ENCODE data around the gene SLC9A3.

SLC9A3 gene

DNA sequence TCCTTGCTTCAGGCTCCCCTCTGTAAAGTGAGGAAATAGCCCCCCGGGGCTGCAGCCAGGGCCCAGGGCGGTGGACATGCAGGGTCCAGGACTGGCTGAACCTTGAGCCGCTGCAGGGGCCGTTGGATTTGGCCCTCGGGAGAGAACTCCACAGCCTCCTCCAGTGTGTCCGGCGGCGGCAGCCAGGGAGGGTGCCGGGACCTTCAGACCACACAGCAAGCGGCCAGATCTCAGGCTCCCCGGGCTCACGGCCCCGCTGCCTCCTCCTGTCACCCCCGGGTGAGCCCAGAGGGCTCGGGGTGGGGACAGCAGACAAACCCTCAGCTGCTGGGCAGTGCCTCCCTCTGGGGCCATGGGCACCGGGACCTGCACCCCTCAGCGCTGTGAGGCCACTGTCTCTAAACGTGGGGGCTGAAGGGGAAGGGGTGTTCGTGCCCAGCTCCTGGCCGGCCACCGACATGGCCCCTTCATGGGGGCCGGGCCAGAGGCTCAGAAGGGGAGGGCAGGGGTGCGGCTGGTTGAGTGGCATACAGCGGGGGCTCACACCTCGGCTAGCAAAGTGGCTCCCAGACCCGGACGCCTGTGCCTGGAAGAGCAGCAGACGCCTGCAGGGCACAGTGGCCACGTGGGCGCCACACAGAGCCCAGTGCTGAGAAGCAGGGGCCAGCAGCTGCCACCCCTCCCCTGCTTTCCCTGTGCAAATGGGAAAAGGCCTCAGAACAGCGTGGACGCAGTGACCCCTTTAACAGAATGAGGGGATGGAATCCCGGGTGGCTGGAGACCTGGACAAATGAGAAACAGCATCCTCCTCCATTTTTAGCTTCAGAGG lies 19.7 kb downstream of the SLC9A3 start:
- peak in 2 of 3 experiments; percentile 26 to 44 for DNase-seq

GRCh38 chr5:502325-503079 lies 21.7 kb downstream of the SLC9A3 start:
- DNase-seq: no peak

- no peak for DNase-seq
Measured at GRCh38 chr5:501831-502184, 22.4 kb downstream of the SLC9A3 start.

DNA sequence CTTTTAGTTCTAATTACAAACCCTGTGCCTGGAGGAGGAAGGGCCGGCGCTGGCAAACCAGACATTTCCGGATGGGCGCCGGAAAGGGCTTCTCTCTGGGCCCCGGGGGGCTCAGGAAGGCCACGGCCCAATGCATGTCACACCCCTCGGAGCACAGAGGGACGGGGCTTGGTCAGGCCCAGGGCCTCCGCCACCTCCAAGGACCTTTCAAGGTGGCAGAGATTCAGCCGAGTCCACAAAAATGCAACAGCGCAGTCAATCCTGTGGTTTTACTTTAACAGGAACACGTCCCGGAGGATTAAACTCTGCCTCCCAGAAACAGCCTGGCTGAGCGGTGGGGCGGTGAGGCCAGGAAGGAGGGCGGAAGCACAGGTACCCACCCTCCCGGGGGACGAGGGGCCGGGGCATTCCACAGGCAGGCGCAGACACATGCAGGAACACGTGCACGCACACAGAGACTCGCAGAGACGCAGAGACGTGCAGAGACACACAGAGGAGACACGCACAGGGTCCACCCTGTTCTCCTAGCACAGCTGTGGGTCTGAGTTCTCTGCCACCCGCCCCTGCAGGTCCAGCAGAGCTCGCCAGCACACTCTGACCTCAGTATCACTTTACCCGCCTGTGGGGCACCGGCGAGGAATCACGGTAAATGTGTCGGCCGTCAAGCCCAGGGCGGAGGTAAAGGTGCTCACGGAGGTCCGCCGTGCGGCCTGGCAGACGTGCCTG lies 23.0 kb downstream of the SLC9A3 start:
- DNase-seq: peak in 1 of 3 experiments; percentile 31

DNA sequence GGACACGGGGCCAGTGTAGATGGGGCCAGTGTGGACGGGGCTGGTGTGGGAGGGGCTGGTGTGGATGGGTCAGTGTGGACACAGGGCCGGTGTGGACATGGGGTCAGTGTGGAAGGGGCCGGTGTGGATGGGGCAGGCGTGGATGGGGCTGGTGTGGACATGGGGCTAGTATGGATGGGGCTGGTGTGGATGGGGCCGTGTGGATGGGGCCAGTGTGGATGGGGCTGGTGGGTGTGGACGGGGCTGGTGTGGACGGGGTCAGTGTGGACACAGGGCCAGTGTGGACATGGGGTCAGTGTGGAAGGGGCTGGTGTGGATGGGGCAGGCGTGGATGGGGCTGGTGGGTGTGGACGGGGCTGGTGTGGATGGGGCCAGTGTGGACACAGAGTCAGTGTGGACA lies 23.8 kb downstream of the SLC9A3 start:
- no peak for DNase-seq

- peak in 1 of 3 experiments; percentile 29 for DNase-seq
Measured at GRCh38 chr5:499233-500209, 24.7 kb downstream of the SLC9A3 start.

- no peak for DNase-seq
Measured at GRCh38 chr5:497871-498509, 26.3 kb downstream of the SLC9A3 start.

GRCh38 chr5:497090-497700 lies 27.1 kb downstream of the SLC9A3 start:
- DNase-seq: no peak

DNA sequence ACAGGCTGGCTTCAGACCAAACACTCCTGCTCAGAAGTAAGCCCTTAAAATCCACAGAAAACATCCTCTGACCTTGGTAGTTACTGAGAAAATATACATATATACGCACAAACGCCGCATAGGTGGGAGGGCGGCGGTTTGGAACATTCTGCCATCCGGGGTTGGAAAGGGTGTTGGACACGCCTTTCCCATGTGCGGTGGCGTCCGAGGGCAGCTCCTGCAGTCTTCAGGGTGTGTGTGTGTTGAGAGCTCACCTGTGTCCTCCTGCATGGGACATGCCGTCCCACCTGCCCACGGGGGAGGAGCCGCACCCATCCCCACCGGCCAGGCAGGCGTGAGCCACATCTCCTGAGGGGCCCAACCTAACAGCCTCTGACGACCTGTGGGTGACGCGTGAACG lies 28.2 kb downstream of the SLC9A3 start:
- no peak for DNase-seq

DNA sequence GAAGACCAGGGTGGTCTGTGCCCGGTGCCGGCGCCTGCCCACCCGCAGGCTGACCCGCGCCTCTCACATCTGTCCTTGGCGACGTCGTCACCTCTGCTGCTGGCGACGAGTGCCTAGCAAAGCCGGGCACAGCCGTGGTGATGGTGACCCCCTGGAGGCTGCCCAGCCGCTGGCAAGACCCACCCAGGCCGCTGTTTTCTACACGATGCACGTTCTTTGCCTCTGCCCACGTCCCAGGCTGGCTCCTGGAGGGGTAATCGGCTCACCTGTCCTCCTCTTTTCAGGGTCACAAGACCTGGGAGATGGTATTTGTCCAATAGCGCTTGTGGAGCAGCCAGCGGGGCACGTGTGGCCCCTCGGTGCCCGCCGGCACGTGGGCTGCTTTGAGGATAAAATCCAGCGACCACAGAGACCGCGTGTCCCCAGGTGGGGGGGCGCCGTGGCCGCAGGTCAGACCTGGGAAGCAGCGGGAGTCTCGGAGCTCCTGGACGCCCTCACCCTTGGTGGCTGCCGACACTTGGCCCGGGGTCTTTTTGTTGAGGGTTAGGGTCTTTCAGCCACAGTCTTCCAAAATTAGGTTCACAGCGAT lies 29.5 kb downstream of the SLC9A3 start:
- no peak for DNase-seq

DNA sequence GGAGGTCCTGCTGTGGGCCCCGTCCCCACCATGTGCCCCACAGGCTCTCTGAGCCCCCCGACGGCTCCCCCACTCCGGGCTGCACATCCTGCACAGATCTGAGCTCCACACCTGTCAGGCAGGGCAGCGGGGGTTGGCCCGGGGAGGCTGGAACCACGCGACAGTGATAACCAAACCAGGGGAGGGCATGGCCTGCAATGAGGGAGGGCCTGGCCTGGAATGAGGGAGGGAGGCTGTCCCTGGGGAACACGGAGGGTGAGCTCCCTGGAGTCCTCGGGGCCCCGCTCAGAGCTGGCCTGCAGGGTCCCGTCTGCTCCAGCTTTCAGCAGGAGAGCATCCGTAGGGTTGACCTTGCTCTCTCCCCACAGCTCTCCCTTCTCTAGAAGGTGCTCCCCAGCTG lies 30.5 kb downstream of the SLC9A3 start:
- DNase-seq: no peak

GRCh38 chr5:493119-493701 lies 31.0 kb downstream of the SLC9A3 start:
- peak in 1 of 3 experiments; percentile 50 for DNase-seq

DNA sequence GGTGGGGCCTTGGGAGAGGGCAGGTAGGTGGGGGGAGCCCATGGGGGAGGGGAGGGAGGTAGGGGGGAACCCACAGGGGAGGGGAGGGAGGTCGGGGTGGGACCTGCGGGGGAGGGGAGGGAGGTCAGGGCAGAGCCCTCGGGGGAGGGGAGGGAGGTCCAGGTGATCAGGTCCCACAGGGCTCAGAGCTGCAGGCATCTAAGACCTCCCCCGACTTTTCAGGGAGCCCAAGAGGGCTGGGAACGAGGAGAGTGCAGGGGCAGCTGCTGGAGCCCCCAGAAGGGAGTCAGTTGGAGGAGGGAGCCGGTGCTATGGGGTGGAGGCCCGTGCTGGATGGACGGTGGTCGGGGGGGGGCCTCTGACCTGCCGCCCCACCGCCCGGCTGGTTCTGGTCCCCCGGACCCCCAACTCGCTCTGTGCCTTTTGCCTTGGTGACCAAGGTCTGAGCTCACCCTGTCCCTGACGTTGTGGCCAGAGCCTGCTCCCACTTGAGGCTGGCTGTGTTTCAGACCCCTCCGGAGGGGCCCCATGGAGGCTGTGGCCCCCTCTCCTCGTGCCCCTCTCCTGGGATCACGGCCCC lies 31.8 kb downstream of the SLC9A3 start:
- no peak for DNase-seq

- no peak for DNase-seq
Measured at GRCh38 chr5:491856-492155, 32.4 kb downstream of the SLC9A3 start.

DNA sequence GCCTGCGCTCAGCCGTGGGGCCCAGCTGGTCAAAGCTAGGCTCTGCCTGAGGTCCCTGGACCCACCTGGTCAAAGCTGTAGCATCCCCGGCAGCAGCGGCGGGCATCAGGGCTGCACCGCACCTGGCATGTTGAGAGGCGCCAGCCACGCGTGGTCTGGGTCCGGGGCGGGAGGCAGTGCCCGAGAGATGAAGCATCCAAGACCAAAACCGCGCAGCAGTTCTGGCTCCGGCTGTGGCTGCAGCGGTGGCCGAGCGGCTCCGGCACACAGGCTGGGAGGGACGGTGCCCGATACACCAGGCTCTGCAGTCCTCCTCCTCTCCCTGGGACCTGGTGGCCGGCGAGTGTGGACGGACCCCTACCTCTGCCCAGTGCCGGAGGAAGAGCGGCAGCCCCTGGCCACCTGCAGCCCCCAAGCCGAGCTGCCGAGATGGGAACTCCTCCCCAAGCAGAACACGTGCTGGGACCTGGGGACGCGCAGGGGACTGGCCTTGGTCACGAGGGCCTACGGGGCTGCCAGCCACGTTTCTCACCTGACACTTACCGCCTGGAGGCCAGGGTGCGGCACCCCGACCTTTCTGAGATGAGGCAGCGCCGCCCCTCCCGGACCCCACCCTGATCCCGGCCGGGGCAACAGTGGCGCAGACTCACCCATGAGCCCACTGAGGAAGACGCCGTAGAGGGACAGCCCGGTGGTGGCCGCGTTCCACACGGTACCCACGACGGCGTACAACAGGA lies 33.0 kb downstream of the SLC9A3 start:
- peak in 2 of 3 experiments; percentile 50 to 56 for DNase-seq

- peak in 2 of 3 experiments; percentile 73 to 85 for DNase-seq
Measured at GRCh38 chr5:490116-491106, 33.8 kb downstream of the SLC9A3 start.

- DNase-seq: no peak
Measured at GRCh38 chr5:489689-490080, 34.6 kb downstream of the SLC9A3 start.

All from NCI-H1417 (cell line).